ENCODE measurements around the gene SPINK2.

- TF ChIP-seq POLR2A (IDR thresholded peaks at IDR 0.05) (no peak), CTCF (IDR thresholded peaks at IDR 0.05) (no peak), POLR2AphosphoS5 (IDR thresholded peaks at IDR 0.05) (no peak), EP300 (IDR thresholded peaks at IDR 0.05) (no peak)
Observed at GRCh38 chr4:56817840-56818491, 3.5 kb downstream of the SPINK2 start.
